Tibial nerve (tissue), 4 donors: ENCODE measurements around the gene OPCML. TPM values are rescaled to one million over a fixed set of nuclear protein-coding genes. Genes with fewer than 3 reads are reported as not detected.

Source experiments
- DNase-seq, 2 donors: peaks; one replicate each; pipeline ENCODE4 v3.0.0-alpha.2; 2019; ENCODE audit warnings: low spot score in 2 of 2
- H3K27ac ChIP-seq, 4 donors: fragments of 200-600 bp; sonication (generic) in 3 of 4; one replicate each; pipeline ENCODE4 v1.5.1; 2017 to 2019; ENCODE audit warnings: mild to moderate bottlenecking in 1 of 4
- H3K27me3 ChIP-seq, 2 donors: fragments of 200-600 bp; sonication (generic) in 1 of 2; one replicate each; pipeline versions ENCODE4 v1.5.1 to v1.6.0; 2017 to 2019
- H3K36me3 ChIP-seq, 3 donors: fragments of 200-600 bp; sonication (generic); one replicate each; pipeline ENCODE4 v1.5.1; 2018 to 2019
- H3K4me1 ChIP-seq, 4 donors: fragments of 200-600 bp; sonication (generic) in 3 of 4; one replicate each; pipeline ENCODE4 v1.5.1; 2017 to 2019
- H3K4me3 ChIP-seq, 4 donors: fragments of 200-600 bp; sonication (generic) in 3 of 4; one replicate each; pipeline ENCODE4 v1.5.1; 2017 to 2019; ENCODE audit warnings: mild to moderate bottlenecking in 1 of 4, moderate library complexity in 1 of 4
- H3K9me3 ChIP-seq, 4 donors: fragments of 200-600 bp; sonication (generic) in 3 of 4; one replicate each; pipeline ENCODE4 v1.5.1; 2017 to 2019
- CTCF ChIP-seq, 5 experiments: fragments of 200-600 bp in 3 of 5; fragments of 450-650 bp in 2 of 5; sonication (generic) in 3 of 5; IDR thresholded peaks; one replicate each; pipeline ENCODE4 v1.5.1; 2016 to 2019; ENCODE audit warnings: antibody characterized with exemption in 5 of 5, mild to moderate bottlenecking in 3 of 5, moderate library complexity in 2 of 5
- EP300 ChIP-seq, 2 donors: sonication (generic); formaldehyde crosslinking; IDR thresholded peaks; one replicate each; pipeline ENCODE4 v1.6.1; 2017; ENCODE audit warnings: antibody characterized with exemption in 2 of 2, mild to moderate bottlenecking in 1 of 2
- POLR2A ChIP-seq, 2 donors: fragments of 450-650 bp; IDR thresholded peaks; one replicate each; pipeline ENCODE4 v1.6.1; 2017; ENCODE audit warnings: antibody characterized with exemption in 2 of 2, mild to moderate bottlenecking in 2 of 2, moderate library complexity in 2 of 2
- WGBS, 2 donors: methylation state at CpG; one replicate each; pipeline ENCODE4 v1.1.5; 2018; 5-methylcytosine and 5-hydroxymethylcytosine counted together
- total RNA-seq, 4 donors: library from RNA; depleted of rRNA; stranded (reverse); fragments of >200 nt; gene quantifications; one replicate each; pipeline ENCODE4 v1.1.0, GENCODE V29; 2016

Gene OPCML
- total RNA-seq, 4 donors from 2014 or later = 1.0 to 10.8 (median 1.9) TPM

GRCh38 chr11:133133606-133134005, 398.7 kb downstream of the OPCML start:
- H3K27ac ChIP-seq = no peak overlapping the region
- no peaks in the 10 kb centered on the region for H3K36me3 ChIP-seq
- no peaks in the 10 kb centered on the region for H3K27me3 ChIP-seq
- DNase-seq = no peak
- H3K4me3 ChIP-seq = no peak overlapping the region
- peaks cover 0 to 9% (median 0%) of the 10 kb centered on the region in 4 donors for H3K4me1 ChIP-seq
- TF ChIP-seq CTCF (IDR thresholded peaks at IDR 0.05) = no peak
- no peak for TF ChIP-seq POLR2A (IDR thresholded peaks at IDR 0.05)
- no peak for TF ChIP-seq EP300 (IDR thresholded peaks at IDR 0.05)
- H3K9me3 ChIP-seq = no peaks in the 10 kb centered on the region
- 66 to 70% methylated on average over 4 of the region's 4 CpGs for WGBS, 2 donors

DNA sequence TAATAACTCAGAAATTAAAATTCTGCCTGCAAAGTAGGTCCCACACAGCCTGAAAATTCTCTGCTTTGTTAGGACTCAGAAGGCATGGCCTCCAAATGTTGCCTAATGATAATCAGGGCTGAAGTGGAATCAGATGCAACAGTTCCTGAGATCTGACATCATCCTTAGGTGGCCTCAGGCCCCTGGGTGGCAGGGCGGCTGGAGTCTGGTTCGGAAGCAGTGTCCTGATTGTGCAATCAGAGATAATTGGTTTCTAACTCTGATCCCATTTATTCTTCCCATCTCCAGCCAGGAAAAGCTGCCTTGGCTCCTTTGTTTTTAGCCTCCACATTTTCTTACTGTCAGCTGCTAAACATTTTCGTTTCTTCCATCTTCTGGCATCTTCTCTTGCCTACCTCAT, 399.3 kb downstream of the OPCML start:
- WGBS, 2 donors = 65 to 83% methylated on average over 3 of the region's 3 CpGs
- Histone ChIP-seq H3K9me3 (no peaks in the 10 kb centered on the region), H3K36me3 (no peaks in the 10 kb centered on the region), H3K27ac (no peak overlapping the region), H3K4me1 (peaks cover 0 to 9% (median 0%) of the 10 kb centered on the region in 4 donors), H3K4me3 (no peak overlapping the region), H3K27me3 (no peaks in the 10 kb centered on the region)
- TF ChIP-seq CTCF (IDR thresholded peaks at IDR 0.05) = no peak
- TF ChIP-seq POLR2A (IDR thresholded peaks at IDR 0.05) = no peak
- DNase-seq = no peak

DNA sequence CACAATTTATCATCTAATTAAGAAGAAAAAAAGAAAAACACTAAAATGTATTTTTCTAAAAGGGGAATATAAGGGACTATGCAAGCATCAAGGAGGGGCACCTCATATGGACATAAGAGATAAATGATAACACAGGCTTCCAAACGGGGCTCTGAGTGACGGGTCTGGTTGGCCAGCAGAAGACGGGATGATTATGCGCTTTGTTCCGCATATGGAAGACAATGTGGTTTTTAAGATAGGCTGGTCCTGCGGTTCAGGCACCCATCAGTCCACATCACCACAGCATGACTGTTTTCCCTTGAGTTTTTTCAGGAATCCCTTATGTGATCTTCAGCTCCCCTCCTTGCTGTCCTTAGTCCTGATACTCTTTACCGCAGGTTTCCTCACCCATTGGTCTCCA, 404.6 kb downstream of the OPCML start:
- WGBS, 2 donors = 80 to 87% methylated on average over 7 of the region's 7 CpGs
- no peak for DNase-seq
- TF ChIP-seq EP300 (IDR thresholded peaks at IDR 0.05) (no peak), POLR2A (IDR thresholded peaks at IDR 0.05) (no peak), CTCF (IDR thresholded peaks at IDR 0.05) (no peak)

DNA sequence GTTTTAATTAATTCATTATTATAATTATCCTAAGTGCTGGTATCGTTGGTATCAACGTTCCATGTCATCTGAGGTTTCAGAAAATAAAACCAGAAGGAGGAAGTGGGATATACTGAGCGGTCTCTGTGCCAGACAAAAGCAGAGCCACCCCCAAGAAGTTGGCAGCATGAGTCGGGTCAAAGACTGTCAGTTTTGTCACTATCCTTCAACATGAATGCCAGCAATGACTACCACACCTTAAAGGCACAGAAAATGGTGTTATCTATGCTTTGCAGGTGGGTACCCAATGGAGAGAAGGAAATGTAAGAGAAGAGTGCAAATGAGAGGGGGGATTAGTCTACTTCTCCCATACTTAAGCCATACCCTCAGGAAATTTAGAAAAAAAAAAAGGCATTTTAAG, 408.5 kb downstream of the OPCML start:
- H3K9me3 ChIP-seq = no peaks in the 10 kb centered on the region
- WGBS, 2 donors = 66 to 75% methylated on average over 4 of the region's 4 CpGs
- H3K27ac ChIP-seq = no peak overlapping the region
- no peaks in the 10 kb centered on the region for H3K36me3 ChIP-seq
- H3K27me3 ChIP-seq = no peaks in the 10 kb centered on the region
- no peak for TF ChIP-seq POLR2A (IDR thresholded peaks at IDR 0.05)
- no peak for TF ChIP-seq CTCF (IDR thresholded peaks at IDR 0.05)
- no peak for TF ChIP-seq EP300 (IDR thresholded peaks at IDR 0.05)
- H3K4me1 ChIP-seq = no peaks in the 10 kb centered on the region
- no peak overlapping the region for H3K4me3 ChIP-seq
- DNase-seq = no peak

More for the DNA sequence above, 404.6 kb downstream of the OPCML start:
- Histone ChIP-seq H3K27me3 (no peaks in the 10 kb centered on the region), H3K4me1 (no peaks in the 10 kb centered on the region), H3K4me3 (no peak overlapping the region), H3K9me3 (no peaks in the 10 kb centered on the region), H3K27ac (no peak overlapping the region), H3K36me3 (no peaks in the 10 kb centered on the region)

DNA sequence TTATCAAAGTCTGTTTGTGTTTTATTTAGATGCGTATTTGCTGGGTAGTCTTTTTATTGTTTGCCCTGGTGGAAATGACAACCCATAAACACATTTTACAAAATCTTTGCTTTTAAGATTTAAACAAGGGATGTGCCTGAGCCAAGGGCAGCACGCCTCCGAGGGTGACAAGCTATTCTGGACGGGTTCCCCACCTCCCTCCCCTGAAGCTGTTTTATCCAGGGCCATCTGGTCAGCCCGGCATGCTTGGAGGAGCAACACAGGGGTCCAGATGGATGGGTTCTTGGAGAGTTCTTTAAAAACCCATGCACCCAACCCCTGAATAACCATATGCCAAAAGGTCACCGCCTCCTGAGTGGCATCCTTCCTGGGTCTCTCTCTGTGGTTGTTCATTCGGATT, 408.9 kb downstream of the OPCML start:
- no peak for TF ChIP-seq CTCF (IDR thresholded peaks at IDR 0.05)
- no peak for TF ChIP-seq POLR2A (IDR thresholded peaks at IDR 0.05)
- no peak for TF ChIP-seq EP300 (IDR thresholded peaks at IDR 0.05)
- 64 to 66% methylated on average over 7 of the region's 7 CpGs for WGBS, 2 donors
- no peak overlapping the region for H3K27ac ChIP-seq

More for the DNA sequence above, 408.9 kb downstream of the OPCML start:
- Histone ChIP-seq H3K27me3 (no peaks in the 10 kb centered on the region), H3K9me3 (no peaks in the 10 kb centered on the region), H3K4me3 (no peak overlapping the region), H3K36me3 (no peaks in the 10 kb centered on the region), H3K4me1 (no peaks in the 10 kb centered on the region)
- no peak for DNase-seq
